Activated effector memory CD4-positive, alpha-beta T cell treated with anti-CD3 and anti-CD28 coated beads, Interleukin-2, amount 50 U/mL, for 16 hours (primary cell): ENCODE results near the gene AP1G2.
"Not testable (repeated sequence)": the region's sequence is repeated elsewhere in the genome, so short reads cannot be mapped to it uniquely, and the experiment has no call there.

Experiments used
- DNase-seq: peaks from one replicate; pipeline ENCODE4 v3.0.0-alpha.2; 2020

Gene AP1G2

GRCh38 chr14:23537351-23538049, 30.1 kb downstream of the AP1G2 start:
- no peak for DNase-seq

DNA sequence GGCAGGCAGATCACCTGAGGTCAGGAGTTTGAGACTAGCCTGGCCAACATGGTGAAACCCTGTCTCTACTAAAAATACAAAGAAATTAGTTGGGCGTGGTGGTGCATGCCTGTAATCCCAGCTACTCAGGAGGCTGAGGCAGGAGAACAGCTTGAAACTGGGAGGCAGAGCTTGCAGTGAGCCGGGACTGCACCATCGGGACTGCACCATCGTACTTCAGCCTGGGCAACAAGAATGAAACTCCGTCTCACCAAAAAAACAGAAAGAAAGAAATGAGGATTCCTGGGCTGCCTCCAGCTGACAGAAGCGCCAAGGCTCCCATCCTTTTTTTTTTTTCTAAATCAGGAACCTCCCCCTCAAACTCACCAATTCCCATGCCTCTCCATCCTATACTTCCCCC, 30.7 kb downstream of the AP1G2 start:
- not testable (repeated sequence) for DNase-seq

GRCh38 chr14:23536494-23536893, 31.1 kb downstream of the AP1G2 start:
- DNase-seq = no peak

GRCh38 chr14:23535943-23536342, 31.6 kb downstream of the AP1G2 start:
- no peak for DNase-seq

- DNase-seq = no peak
Measured at GRCh38 chr14:23533652-23534435, 33.7 kb downstream of the AP1G2 start.

DNA sequence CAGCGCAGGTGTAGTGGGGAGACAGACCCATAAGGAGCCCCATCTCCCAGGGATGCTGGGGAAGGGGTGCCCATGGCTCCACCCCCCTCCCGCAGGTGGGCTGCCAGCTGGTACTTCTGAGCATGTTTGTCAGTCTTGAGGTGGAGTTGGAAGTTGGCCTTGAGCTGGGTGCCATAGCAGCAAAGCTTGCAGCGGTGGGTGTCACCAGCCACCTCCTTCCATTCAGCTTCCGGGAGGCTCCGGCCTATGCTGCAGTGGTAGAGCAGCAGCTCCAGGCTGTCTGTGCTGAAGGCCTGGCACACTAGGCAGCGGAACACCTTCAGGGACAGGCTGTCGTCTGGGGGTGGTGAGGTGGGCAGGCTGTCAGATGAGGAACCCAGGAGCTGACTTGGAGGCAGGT, 34.9 kb downstream of the AP1G2 start:
- no peak for DNase-seq

- no peak for DNase-seq
Measured at GRCh38 chr14:23531391-23531790, 36.2 kb downstream of the AP1G2 start.

DNA sequence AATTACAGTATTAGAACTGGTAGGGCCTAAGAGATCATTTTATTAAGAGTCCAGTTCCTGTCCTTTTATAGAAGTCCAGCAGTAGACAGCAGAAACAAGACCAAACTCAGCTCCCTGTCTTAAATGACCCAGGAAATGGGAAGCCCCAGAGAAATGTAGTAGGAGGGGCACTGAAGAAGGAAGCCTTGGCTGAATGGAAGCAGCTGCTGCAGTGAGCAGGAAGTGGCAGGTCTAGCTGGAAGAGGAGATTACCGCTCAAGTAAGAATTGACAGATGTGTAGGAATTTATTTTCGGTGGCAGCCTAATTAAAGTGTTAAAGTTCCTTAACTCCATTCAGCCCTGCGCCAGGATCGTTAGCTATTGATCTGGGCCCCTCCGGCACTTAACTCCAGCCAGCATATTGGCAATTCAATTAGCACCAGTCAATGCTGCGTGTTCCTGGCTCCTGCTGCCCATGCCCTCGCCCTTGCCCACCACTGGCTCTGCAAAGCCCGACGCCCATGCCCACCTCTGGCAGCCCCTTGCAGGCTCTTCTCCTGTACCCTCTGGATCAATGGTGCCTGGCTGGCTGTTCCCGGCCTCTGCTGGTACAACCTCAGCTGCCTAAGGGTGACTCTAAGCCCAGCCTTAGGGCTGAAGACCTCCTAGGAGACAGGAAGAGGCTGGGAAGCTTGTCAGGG, 37.1 kb downstream of the AP1G2 start:
- no peak for DNase-seq

DNA sequence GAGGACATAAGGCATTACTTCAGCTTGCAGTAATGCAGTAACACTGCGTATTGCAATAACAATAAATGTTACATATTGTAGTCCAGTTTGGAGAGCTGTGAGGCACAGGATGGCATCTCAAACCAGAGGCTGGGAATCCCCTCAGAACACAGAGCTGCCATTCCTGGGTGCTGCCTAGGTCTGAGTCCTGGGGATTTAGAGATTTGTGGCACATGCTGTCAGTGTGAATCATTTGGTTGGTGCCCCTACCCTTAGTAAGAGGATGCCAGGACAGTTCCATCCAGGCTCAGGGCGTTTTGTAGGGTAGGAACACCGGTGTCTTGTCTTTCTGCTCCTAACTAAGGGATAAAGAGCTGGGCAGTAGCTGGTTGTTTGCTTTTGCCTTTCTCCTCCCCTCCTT, 38.6 kb downstream of the AP1G2 start:
- DNase-seq = no peak

DNA sequence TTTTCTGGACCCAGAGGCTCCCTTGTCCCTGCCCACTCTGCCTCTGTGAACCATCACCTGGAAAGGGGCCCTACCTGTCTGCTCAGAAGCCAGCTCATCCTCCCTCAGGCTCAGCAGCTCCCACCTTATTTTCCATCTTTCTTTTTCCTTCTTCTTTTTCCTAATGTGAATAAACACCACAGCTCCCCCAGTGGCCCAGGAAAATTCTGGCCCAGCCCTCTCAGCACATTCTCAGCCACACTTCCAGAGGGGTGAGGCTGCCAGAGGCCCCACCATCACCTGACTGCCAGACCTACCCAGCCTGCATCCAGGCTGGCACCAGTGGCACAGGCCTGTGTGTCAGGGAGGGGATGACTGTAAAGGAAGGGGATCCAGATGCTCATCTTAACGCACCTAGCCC, 39.0 kb downstream of the AP1G2 start:
- no peak for DNase-seq

- no peak for DNase-seq
Measured at GRCh38 chr14:23525611-23526010, 42.0 kb downstream of the AP1G2 start.

- DNase-seq = no peak
Measured at GRCh38 chr14:23524954-23525353, 42.6 kb downstream of the AP1G2 start.

DNA sequence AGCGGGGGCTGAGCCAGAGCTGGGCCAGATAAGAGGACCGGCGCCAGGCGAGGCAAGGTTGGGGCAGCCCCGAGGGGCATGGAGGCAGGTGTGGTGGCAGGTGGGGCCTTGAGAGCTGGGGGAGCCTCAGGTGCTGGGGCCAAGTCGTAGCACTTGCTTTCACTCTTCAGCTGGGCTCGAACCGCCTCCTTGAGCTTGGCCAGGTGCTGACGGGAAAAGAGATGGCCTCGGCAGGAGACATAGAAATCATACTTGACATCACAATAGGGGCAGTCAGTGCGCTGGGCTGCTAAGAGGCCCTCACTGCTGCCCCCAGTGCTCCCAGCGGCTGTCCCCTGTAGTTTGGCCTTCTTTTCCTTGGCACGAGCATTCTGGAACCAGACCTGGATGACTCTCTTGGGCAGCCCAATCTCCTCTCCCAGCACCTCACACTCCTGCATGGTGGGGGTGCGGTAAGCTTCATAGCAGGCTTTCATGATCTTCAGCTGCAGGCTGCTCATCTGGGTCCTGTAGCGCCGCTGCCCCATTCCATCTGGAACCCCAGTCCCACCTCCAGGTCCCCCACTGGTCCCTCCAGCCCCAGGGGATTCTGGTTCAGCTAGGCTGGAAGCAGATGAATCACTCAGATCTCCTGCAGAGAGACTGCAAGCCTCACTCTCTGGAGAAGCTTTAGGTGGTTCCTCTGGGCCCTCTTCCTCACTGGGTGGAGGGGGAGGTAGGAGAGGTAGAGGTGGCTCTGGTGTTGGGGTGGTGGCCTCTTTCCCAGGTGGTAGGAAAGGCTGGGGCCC, 44.2 kb downstream of the AP1G2 start:
- DNase-seq = no peak

DNA sequence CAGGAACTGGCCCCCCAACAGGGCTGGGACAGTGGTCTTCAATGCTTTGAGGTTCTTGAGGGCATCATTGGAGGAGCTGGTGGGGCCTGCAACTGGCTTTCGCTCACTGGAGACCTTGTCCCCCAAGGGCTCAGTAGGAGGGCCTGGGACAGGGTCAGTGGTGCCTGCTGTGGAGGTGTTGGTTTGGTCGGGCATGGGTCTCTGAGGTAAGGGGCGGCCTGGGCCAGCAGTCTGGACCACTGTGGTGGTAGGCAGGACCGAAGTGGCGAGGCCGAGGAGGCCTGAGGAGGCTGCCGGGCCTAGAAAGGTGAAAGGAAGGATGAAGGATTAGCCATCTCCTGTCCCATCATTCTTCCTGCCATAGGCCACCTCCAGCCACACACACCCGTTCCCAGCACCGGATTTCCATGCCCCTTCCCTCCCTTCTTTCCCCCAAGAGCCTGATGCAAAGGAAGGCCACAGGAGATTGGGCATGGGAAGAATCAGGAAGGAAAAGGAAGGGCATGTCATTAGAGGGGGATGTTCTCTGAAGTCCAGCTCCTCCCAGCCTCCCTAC, 44.9 kb downstream of the AP1G2 start:
- no peak for DNase-seq

- DNase-seq = no peak
Measured at GRCh38 chr14:23521785-23522640, 45.6 kb downstream of the AP1G2 start.

DNA sequence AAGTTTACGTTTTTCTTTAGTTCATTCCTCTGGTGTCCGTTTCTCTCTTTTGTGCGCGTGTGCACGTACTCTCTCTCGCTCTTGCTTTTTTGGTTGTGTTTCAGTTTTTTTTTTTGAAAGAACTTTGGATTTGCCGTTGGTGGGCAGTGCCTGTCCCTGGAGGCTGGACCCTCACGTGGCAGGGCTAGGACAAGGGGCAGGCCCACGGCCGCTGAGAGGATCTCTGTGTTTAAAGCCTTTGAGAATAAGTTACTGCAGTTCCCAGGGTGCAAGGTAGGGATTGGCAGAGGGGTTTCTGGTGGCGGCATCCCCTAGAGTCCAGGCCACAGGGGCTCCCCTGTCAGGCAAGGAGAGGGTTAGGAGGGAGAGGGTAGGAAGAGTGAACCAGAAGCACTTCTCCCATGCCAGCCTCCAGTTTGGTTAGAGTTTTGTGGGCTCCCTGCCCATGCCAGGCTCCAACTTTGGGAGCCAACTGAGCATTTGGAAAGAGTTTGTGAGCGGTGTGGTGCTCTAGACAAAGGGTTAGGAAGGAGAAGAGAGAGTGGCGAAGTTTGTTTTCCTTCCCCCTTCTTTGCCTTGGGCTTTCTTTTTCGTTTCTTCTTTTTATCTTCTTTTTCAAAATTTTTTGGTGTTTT, 46.6 kb downstream of the AP1G2 start:
- DNase-seq = no peak

- DNase-seq = no peak
Measured at GRCh38 chr14:23518709-23519108, 48.9 kb downstream of the AP1G2 start.

DNA sequence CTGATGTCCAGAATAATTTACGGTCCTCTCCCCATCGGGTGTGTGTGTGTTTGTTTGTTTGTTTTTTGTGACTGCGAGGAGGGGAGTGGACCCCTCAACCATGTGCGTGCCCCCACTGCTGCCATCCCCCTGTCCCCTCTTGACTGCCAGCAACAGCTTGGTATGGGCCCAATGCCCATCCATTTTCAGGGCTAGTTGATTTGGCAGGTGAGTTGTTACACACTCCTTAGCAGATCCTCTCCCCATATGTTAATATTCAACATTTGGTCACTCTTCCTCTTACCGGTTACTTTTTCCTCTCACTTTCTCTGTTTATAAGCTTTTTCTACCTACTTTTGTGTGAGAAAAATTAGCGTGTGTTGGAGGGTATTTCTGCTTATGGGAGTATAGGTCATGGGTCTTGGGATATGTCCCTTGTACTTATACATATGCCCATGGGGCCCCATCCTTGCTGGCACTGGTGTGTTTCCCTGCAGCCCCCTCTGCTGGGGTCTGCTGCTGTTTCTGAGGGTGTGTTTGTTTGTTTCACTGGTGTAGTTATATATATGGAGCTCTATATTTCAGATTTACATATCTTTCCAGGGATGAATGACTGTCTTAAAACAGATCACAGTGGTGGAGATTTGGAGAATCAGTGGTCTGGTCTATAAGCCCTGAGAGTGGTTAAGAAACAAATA, 49.8 kb downstream of the AP1G2 start:
- no peak for DNase-seq

- DNase-seq = no peak
Measured at GRCh38 chr14:23514644-23514957, 53.0 kb downstream of the AP1G2 start.

DNA sequence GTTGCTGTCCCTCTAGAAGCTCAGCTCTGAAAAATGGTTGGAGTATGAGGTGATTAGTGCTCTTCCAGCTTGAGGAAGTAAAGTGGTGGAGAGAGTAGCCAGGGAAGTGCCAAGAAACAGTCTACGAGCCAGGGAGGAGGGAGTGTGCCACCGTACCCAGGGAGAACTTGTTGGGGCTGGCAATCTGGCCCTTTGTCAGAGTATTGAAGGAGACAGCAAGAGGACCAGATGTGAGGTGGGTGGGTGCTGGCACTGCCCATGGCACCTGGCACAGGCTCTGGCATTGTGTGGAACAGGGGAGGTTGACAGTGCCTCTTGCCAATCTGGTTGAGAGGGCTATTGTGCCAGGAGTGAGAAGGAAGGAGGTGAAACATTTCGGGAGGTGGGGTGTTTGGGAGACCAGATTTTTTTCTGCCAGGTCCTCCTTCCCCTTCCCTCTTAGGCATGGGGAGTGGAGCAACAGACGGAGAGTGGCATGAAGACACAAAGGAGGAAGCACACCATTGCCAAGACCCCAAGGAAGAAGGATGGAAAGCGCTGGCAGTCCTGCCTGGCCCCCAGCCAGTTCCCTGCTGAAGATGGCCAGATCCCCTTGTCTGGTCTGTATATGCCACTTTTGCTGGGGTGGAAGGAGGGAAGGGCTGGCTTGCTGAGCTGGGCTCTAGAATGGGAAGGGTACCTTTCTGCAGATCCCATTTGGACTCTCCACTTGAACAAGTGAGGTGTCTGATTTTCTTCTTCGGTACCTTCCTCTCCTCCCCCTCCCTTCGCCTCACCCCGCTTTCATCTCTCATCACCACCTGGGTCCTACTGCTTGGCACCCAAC, 53.6 kb downstream of the AP1G2 start:
- DNase-seq = no peak
